H54 (cell line): ENCODE data around the gene ERLIN1.

Experiments used
- DNase-seq: peaks from one replicate; pipeline ENCODE4 v3.0.0; 2011; ENCODE audit warnings: low spot score, mixed read lengths; ENCODE audit not compliant: insufficient read length
- FAIRE-seq: peaks from 3 replicates; lab custom pipeline; 2011; peaks lifted over from hg19 to GRCh38; lab: Jason Lieb, UNC
- POLR2A ChIP-seq: IDR thresholded peaks from 2 replicates; pipeline ENCODE4 v1.6.1; 2011; ENCODE audit warnings: low read depth, mild to moderate bottlenecking, low read length

Gene ERLIN1

GRCh38 chr10:100155936-100156335 is 29.9 kb downstream of the ERLIN1 start:
- TF ChIP-seq POLR2A, result no peak
- FAIRE-seq, result no peak
- no peak for DNase-seq

- no peak for FAIRE-seq
- no peak for TF ChIP-seq POLR2A
- DNase-seq, result no peak
These were observed 31.2 kb downstream of the ERLIN1 start for GRCh38 chr10:100154666-100155065.

- FAIRE-seq, result no peak
- DNase-seq, result no peak
- no peak for TF ChIP-seq POLR2A
These were observed 32.5 kb downstream of the ERLIN1 start for GRCh38 chr10:100153239-100153825.

DNA sequence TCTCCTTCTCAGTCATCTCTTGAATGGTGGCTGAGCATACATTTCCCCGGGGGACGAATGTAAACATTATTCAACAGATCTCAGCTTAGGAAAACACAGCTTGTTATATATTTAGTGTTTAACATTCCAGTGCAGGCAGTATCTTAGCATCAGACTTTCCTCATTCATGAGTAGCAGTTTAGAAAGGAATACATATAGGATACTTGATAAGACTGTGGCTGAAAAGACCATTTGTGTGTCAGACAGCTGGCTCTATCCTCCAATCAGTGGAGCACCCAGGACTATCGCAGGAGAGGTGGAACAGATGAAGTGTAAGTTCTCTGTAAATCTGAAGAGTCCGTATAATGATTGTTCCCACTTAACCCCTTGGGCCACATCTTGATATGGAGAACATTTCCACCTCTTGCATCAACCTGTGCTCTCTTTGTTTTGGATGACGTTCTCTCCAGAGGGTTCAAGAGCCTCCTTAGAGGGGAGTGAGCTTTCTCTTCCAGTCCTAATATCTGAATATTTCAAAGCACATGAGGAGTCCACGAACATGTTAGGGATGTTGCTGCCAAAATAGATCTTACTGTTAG is 34.0 kb downstream of the ERLIN1 start:
- no peak for FAIRE-seq
- no peak for TF ChIP-seq POLR2A
- no peak for DNase-seq

GRCh38 chr10:100148353-100149211 is 37.2 kb downstream of the ERLIN1 start:
- DNase-seq (peak; percentile 18), FAIRE-seq (no peak)
- no peak for TF ChIP-seq POLR2A

DNA sequence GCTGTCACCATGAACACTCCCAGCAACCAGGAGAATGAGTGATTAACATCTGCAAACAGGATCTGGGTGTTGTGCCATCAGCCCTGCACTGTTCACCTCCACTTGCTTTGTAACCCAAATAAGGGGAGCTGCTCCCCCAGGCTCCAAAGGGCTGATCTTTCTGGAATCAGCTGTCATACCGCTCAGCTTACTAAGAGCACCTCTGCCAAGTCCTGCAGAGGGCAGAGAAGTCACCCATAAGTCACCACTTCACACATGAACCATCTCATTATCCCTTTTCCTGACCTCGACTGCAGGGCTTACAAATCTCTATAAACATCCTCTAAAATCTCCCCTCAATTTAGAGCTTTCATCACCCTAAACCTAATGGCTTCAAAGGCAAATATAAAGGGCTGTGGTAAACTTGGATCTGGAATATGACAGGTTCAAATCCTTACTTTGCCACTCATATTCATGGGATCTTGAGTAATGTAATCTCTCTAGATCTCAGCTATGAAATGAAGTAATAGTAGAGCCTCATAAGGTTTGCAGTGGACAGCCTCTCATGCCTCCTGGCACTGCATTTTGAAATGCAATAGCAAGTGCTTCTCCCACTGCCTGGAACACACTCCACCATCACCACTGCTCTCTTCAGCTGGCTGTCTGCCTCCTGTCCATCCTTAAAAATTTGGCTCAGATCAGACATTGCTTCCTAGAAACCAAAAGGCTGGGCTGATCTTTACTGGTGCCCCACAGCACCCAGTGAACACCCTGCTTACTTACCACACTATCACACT is 38.8 kb downstream of the ERLIN1 start:
- FAIRE-seq, result no peak

GRCh38 chr10:100146398-100146797 is 39.4 kb downstream of the ERLIN1 start:
- FAIRE-seq (no peak), DNase-seq (no peak)
- no peak for TF ChIP-seq POLR2A

More for the DNA sequence above, 38.8 kb downstream of the ERLIN1 start:
- DNase-seq, result no peak
- TF ChIP-seq POLR2A, result no peak

- DNase-seq, result no peak
- no peak for TF ChIP-seq POLR2A
- FAIRE-seq, result no peak
These were observed 42.1 kb downstream of the ERLIN1 start for GRCh38 chr10:100143756-100144155.

DNA sequence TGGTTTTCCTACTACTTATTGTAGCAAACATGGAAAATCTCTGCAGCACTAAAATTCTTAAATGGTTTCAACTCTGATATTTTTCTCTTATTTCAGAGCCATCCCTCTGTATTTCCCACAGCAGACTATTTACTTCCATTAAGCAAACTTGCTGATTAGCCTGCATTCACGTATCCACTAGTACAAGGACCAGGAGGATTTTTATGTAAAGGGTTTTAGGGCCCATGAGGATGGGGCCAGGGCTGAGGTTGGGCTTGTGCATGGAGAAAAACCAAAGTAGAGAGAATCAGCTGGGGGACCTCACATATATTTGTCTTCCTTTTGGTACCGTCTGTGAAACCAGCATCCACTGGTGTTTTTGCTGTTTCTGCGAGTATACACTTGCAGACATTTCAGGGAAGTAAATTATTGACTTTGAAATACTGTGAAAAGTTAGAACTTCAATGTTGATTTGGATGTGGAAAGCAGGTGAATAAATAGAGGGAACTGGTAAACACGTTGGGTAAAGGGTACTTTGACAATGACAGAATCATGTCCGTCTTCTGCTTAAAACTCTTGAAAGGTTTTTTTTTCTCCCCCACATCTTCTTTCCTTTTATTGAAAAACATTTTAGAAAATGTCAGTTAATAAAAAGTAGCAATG is 44.3 kb downstream of the ERLIN1 start:
- DNase-seq, result no peak
- FAIRE-seq, result no peak
- no peak for TF ChIP-seq POLR2A

DNA sequence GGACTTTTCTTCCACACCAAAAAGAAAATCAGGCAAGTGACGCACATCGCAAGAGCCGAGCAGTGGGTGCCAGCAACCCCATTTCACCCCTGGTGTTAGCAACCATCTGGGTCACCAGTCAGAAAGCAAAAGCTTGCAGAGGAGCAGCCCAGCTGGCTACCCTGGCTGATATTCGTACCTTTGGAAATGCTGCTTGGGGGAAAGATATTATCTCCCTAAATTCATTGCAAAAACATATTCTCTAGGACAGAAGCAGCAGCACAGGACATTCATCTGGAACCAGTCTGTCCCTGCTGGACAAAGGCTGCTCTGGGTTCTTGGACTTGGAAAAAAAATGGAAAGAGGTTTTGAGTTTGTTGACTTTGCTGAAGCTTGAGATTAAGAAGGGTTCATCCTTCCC is 45.8 kb downstream of the ERLIN1 start:
- DNase-seq (no peak), FAIRE-seq (no peak)
- no peak for TF ChIP-seq POLR2A

GRCh38 chr10:100138921-100139496 is 46.8 kb downstream of the ERLIN1 start:
- TF ChIP-seq POLR2A, result no peak
- FAIRE-seq, result no peak
- DNase-seq, result no peak

DNA sequence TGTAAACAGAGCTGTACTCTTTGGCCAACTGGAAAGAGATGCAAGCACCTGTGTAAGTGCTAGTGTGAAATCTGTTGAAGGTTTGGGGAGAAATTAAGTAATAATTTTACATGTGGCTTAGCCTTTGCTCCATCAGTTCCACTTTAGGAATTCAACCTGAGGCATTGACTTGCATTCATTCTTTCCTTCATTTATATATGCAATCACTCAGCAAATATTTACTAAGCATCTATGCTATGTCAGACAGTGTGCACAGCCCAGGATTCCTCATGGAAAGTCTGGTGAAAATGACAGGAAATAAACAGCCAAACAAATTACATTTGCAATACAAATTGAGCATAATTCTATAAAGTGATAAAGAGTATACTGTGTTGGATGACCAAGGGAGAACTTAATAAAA is 50.3 kb downstream of the ERLIN1 start:
- FAIRE-seq, result no peak
- TF ChIP-seq POLR2A, result no peak
- DNase-seq, result no peak

GRCh38 chr10:100133801-100134200 is 52.0 kb downstream of the ERLIN1 start:
- FAIRE-seq, result no peak
- no peak for TF ChIP-seq POLR2A
- no peak for DNase-seq
